Spleen (tissue), 11 donors: Measurements from ENCODE around the gene RGS9BP. TPM values are rescaled to one million over a fixed set of nuclear protein-coding genes. Genes with fewer than 3 reads are reported as not detected.
A peak's percentile ranks its signal among the peaks of the same experiment; 100 is the strongest.

Experiments used
- DNase-seq: peaks from one replicate; pipeline ENCODE4 v3.0.0-alpha.2; 2020
- H3K27ac ChIP-seq, 8 donors: fragments of 200-600 bp; sonication (generic) in 7 of 8; 1 replicate in 4 of 8; 2 replicates in 4 of 8; pipeline versions ENCODE4 v1.5.0 to v1.8.0; 2016 to 2021; ENCODE audit warnings: inconsistent platforms in 4 of 8, mild to moderate bottlenecking in 4 of 8, moderate library complexity in 1 of 8
- H3K27me3 ChIP-seq, 7 donors: fragments of 200-600 bp; sonication (generic) in 6 of 7; replicated peaks in 1 of 7; 1 replicate in 4 of 7; 2 replicates in 3 of 7; pipeline versions ENCODE4 v1.5.0 to v1.8.0; 2016 to 2021; ENCODE audit warnings: inconsistent platforms in 3 of 7, mild to moderate bottlenecking in 1 of 7
- H3K36me3 ChIP-seq, 6 donors: fragments of 200-600 bp; sonication (generic) in 5 of 6; 1 replicate in 4 of 6; 2 replicates in 2 of 6; pipeline versions ENCODE4 v1.5.0 to v1.8.0; 2016 to 2021; ENCODE audit warnings: inconsistent platforms in 2 of 6
- H3K4me1 ChIP-seq, 6 donors: fragments of 200-600 bp; sonication (generic) in 5 of 6; 1 replicate in 3 of 6; 2 replicates in 3 of 6; pipeline versions ENCODE4 v1.5.0 to v1.8.0; 2016 to 2021; ENCODE audit warnings: inconsistent platforms in 3 of 6
- H3K4me3 ChIP-seq, 8 donors: fragments of 200-600 bp; sonication (generic) in 7 of 8; 1 replicate in 4 of 8; 2 replicates in 4 of 8; pipeline versions ENCODE4 v1.5.0 to v1.8.0; 2016 to 2021; ENCODE audit warnings: inconsistent platforms in 4 of 8, mild to moderate bottlenecking in 4 of 8, moderate library complexity in 2 of 8
- H3K9me3 ChIP-seq, 8 donors: fragments of 200-600 bp; sonication (generic) in 7 of 8; 1 replicate in 4 of 8; 2 replicates in 4 of 8; pipeline versions ENCODE4 v1.5.0 to v1.8.0; 2016 to 2021; ENCODE audit warnings: inconsistent platforms in 4 of 8
- POLR2A ChIP-seq, 3 donors: fragments of 450-650 bp; IDR thresholded peaks; one replicate each; pipeline ENCODE4 v1.5.1; 2017; ENCODE audit warnings: antibody characterized with exemption in 3 of 3, mild to moderate bottlenecking in 1 of 3
- POLR2AphosphoS5 ChIP-seq, 3 donors: sonication (generic); formaldehyde crosslinking; IDR thresholded peaks; one replicate each; pipeline ENCODE4 v1.5.1; 2017; ENCODE audit warnings: antibody characterized with exemption in 3 of 3
- WGBS, 5 donors: extraction: QIAGEN DNeasy Blood & Tissue Kit in 3 of 5; methylation state at CpG; one replicate each; pipeline versions ENCODE4 v1.1.5 to v1.1.7; 2013 to 2018; 5-methylcytosine and 5-hydroxymethylcytosine counted together
- intact Hi-C: fragments of 100-400 bp; cut with DNase I; formaldehyde crosslinking; loops from one replicate; pipeline ENCODE4 v1.15.0; 2023; ENCODE audit warnings: low total_unique reads
- polyA plus RNA-seq, 3 donors: library from polyadenylated mRNA; stranded (reverse); fragments of 200-250 nt; gene quantifications; one replicate each; pipeline ENCODE4 v1.2.1, GENCODE V29; 2013
- total RNA-seq, 7 donors: library from RNA; depleted of rRNA in 3 of 7; stranded (reverse); fragments of >200 nt in 3 of 7; fragmentation: NEBNext Ultra II Directional in 4 of 7; extraction: Animal tissue kit (Norgen Biotek cat#: 25700) in 4 of 7; gene quantifications; one replicate each; pipeline versions ENCODE4 v1.1.0 to v1.2.1, GENCODE V29; 2016 to 2021
- TF ChIP-seq, protein P1 (sequence below), 11 experiments: fragments of 200-600 bp in 7 of 11; fragments of 450-650 bp in 4 of 11; sonication (generic) in 4 of 11; IDR thresholded peaks in 8 of 11; conservative IDR thresholded peaks in 3 of 11; 1 replicate in 7 of 11; 2 replicates in 4 of 11; pipeline versions ENCODE4 v1.4.0 to v1.8.0; 2016 to 2021; ENCODE audit warnings: antibody characterized with exemption in 11 of 11, inconsistent platforms in 4 of 11, mild to moderate bottlenecking in 1 of 11
- donor health status: healthy with polysubstance abuse.
- donor health status: DM: no; HTN: no; CAD: no; lungs with moderate emphysema.
- donor health status: DM: no; HTN: no; CAD: no.
- donor health status: Bipolar disorder and iron deficiency.
- donor health status: healthy.
- donor health status: DM: no; HTN: no; CAD: no.
- donor health status: DM: yes; HTN: yes; CAD: no.

Gene RGS9BP
- total and polyA plus RNA-seq, 10 donors: 0.03 to 0.60 (median 0.23) TPM; not detected in 1

DNA sequence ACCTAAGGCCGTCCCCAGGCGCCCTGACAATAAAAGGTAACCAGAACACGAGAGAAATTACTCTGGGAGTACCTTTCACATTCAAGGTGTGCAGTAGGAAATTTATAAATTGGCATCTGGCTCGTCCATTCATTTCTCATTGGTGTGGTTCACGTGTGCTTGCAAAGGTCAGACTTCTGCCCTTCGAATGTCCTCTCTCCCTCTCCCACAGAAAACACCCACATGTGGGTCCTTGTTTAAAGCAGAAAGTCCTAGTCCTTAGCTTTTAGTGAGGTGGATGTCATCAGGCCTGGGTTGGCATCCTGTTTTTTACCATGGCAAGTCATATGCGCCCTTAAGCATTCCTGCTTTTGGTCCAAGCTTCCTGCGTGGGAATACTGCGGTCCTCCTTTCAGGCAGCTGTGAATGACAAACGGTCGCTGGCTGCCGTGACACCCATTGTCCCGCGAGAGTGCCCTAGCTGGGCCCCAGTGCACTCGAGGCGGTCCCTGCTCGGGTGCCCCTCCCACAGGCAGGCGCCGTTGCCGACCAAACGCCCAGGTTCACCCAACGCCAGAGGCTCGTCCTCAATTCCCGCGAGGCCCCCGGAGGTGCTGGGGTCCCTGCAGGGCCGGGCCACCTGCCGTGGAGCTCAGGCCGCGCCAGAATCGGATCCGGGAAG is 15.8 kb downstream of the RGS9BP start, which contains the start of gene NUDT19:
Gene NUDT19 (plus strand): TSS at position 531 of the 661 bp plus-strand sequence. CDS start 140 bp downstream, outside the sequence.
- Histone ChIP-seq H3K36me3 (peaks cover 0 to 6% (median 0%) of the 10 kb centered on the region in 6 donors), H3K4me3 (peak within 1 kb of the TSS; percentile 72 to 94 (median 80)), H3K9me3 (no peaks in the 10 kb centered on the region), H3K27me3 (no peaks in the 10 kb centered on the region), H3K27ac (peak within 1 kb of the TSS; percentile 76 to 93 (median 90)), H3K4me1 (peaks cover 33 to 68% (median 57%) of the 10 kb centered on the region in 6 donors)
- intact Hi-C loops: no loop called here
- peak; percentile 96 for DNase-seq
- TF ChIP-seq POLR2AphosphoS5 (IDR thresholded peaks at IDR 0.05) (peak; percentile 85 to 93 (median 91)), POLR2A (IDR thresholded peaks at IDR 0.05) (peak in 1 of 3 donors; percentile 66)
- TF ChIP-seq, protein P1, sequence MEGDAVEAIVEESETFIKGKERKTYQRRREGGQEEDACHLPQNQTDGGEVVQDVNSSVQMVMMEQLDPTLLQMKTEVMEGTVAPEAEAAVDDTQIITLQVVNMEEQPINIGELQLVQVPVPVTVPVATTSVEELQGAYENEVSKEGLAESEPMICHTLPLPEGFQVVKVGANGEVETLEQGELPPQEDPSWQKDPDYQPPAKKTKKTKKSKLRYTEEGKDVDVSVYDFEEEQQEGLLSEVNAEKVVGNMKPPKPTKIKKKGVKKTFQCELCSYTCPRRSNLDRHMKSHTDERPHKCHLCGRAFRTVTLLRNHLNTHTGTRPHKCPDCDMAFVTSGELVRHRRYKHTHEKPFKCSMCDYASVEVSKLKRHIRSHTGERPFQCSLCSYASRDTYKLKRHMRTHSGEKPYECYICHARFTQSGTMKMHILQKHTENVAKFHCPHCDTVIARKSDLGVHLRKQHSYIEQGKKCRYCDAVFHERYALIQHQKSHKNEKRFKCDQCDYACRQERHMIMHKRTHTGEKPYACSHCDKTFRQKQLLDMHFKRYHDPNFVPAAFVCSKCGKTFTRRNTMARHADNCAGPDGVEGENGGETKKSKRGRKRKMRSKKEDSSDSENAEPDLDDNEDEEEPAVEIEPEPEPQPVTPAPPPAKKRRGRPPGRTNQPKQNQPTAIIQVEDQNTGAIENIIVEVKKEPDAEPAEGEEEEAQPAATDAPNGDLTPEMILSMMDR (IDR thresholded peaks at IDR 0.05 in 8 of 11, conservative IDR thresholded peaks at IDR 0.05 in 3 of 11): peak in 1 of 11 experiments; percentile 7
- 8 to 21% (median 10%) methylated on average over 14 to 32 of the region's 32 CpGs for WGBS, 5 donors

DNA sequence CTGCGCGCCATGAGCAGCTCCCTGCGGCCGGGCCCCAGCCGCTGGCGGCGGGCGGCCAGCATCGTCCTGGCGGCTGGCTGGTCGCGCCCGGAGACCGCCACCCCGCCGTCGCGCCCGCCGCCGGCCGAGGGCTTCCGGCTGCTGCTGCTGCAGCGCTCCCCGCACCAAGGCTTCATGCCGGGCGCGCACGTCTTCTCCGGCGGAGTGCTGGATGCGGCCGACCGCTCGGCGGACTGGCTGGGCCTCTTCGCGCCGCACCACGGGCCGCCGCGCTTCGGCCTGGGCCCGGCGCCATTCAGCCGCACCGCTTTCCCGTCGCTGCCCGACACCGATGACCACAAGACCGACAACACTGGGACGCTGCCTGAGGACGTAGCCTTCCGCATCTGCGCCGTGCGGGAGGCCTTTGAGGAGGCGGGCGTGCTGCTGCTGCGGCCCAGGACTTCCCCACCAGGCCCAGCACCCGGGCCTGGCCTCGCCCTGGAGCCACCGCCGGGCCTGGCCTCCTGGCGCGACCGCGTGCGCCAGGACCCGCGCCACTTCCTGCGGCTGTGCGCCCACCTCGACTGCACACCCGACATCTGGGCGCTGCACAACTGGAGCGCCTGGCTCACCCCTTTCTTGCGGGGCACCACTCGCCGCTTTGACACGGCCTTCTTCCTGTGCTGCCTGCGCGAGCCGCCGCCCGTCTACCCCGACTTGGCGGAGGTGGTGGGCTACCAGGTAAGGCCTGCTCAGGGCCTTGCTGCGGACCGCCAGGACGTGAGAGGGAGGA is 16.5 kb downstream of the RGS9BP start:
- Histone ChIP-seq H3K9me3 (no peaks in the 10 kb centered on the region), H3K27me3 (no peaks in the 10 kb centered on the region), H3K4me3 (peak overlapping the region; percentile 72 to 94 (median 80)), H3K36me3 (peaks cover 0 to 5% (median 0%) of the 10 kb centered on the region in 6 donors), H3K27ac (peak overlapping the region; percentile 76 to 93 (median 90)), H3K4me1 (peaks cover 33 to 75% (median 64%) of the 10 kb centered on the region in 6 donors)
- intact Hi-C loops: no loop called here
- DNase-seq: peak; percentile 94
- TF ChIP-seq POLR2AphosphoS5 (IDR thresholded peaks at IDR 0.05): peak; percentile 22 to 61 (median 53)
- TF ChIP-seq, protein P1 (IDR thresholded peaks at IDR 0.05 in 8 of 11, conservative IDR thresholded peaks at IDR 0.05 in 3 of 11): no peak
- WGBS, 5 donors: 0 to 7% (median 3%) methylated on average over 29 to 93 of the region's 93 CpGs

DNA sequence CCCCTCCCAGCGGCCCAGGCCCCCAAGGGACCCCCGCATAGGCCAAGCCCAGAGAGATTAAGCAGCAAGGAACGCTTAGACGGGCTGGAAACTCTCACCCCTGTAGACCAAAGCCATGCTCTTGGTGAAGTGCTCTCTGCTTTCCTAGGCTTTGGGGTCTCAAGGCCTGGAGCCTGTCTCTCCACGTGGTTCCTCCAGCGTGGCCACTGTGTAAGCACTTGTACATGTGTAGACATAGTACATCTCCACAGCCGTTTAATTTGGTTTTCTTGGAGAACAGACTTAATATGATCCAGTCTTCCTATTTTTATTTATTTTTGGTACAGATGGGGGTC is 17.0 kb downstream of the RGS9BP start:
- intact Hi-C loops: no loop called here
- H3K36me3 ChIP-seq: peaks cover 0 to 8% (median 0%) of the 10 kb centered on the region in 6 donors
- 20 to 59% (median 43%) methylated on average over 3 to 7 of the region's 7 CpGs for WGBS, 5 donors
- no peaks in the 10 kb centered on the region for H3K9me3 ChIP-seq
- H3K27me3 ChIP-seq: no peaks in the 10 kb centered on the region
- peaks cover 33 to 80% (median 69%) of the 10 kb centered on the region in 6 donors for H3K4me1 ChIP-seq
- no peak for DNase-seq
- TF ChIP-seq, protein P1 (IDR thresholded peaks at IDR 0.05 in 8 of 11, conservative IDR thresholded peaks at IDR 0.05 in 3 of 11): no peak
- TF ChIP-seq POLR2A (IDR thresholded peaks at IDR 0.05) (no peak), POLR2AphosphoS5 (IDR thresholded peaks at IDR 0.05) (no peak)
- peak overlapping the region; percentile 72 to 94 (median 80) for H3K4me3 ChIP-seq
- peak overlapping the region; percentile 76 to 93 (median 90) for H3K27ac ChIP-seq
